Measurements from ENCODE around the gene GLRA2. TPM values are rescaled to one million over a fixed set of nuclear protein-coding genes. Genes with fewer than 3 reads are reported as not detected.

The GLRA2 gene
- total RNA-seq, 2 donors from 2014 or later, result not detected

GRCh38 chrX:14501327-14501726 is 28.0 kb upstream of the GLRA2 start:
- ATAC-seq (ENCODE audit: insufficient number of reproducible peaks, low FRiP score, low read depth) (no peak), DNase-seq (ENCODE audit: low spot score) (no peak)
- no peak for TF ChIP-seq CTCF (IDR thresholded peaks at IDR 0.05)
- Histone ChIP-seq H3K36me3 (no peaks in the 10 kb centered on the region), H3K27ac (no peak overlapping the region), H3K4me3 (no peak overlapping the region), H3K27me3 (replicated peaks; ENCODE audit: insufficient read depth) (no peaks in the 10 kb centered on the region), H3K9me3 (no peaks in the 10 kb centered on the region), H3K4me1 (ENCODE audit: control insufficient read depth in 1 of 2, low read depth in 2 of 2) (no peaks in the 10 kb centered on the region)

- no peak for ATAC-seq (ENCODE audit: insufficient number of reproducible peaks, low FRiP score, low read depth)
- peak overlapping the region in 1 of 2 donors; percentile 41 for H3K27ac ChIP-seq
Measured at GRCh38 chrX:14504960-14505538, 24.3 kb upstream of the GLRA2 start.

GRCh38 chrX:14505648-14506047 is 23.7 kb upstream of the GLRA2 start:
- H3K4me1 ChIP-seq (ENCODE audit: control insufficient read depth in 1 of 2, low read depth in 2 of 2), result no peaks in the 10 kb centered on the region
- ATAC-seq (ENCODE audit: insufficient number of reproducible peaks, low FRiP score, low read depth) (no peak), DNase-seq (ENCODE audit: low spot score) (no peak)
- H3K27ac ChIP-seq, result peak overlapping the region in 1 of 2 donors; percentile 41
- H3K9me3 ChIP-seq, result no peaks in the 10 kb centered on the region
- no peak overlapping the region for H3K4me3 ChIP-seq
- no peak for TF ChIP-seq CTCF (IDR thresholded peaks at IDR 0.05)
- H3K36me3 ChIP-seq, result no peaks in the 10 kb centered on the region
- H3K27me3 ChIP-seq (replicated peaks; ENCODE audit: insufficient read depth), result no peaks in the 10 kb centered on the region

More at GRCh38 chrX:14504960-14505538, 24.3 kb upstream of the GLRA2 start:
- Histone ChIP-seq H3K4me3 (no peak overlapping the region), H3K27me3 (replicated peaks; ENCODE audit: insufficient read depth) (no peaks in the 10 kb centered on the region), H3K9me3 (no peaks in the 10 kb centered on the region), H3K36me3 (no peaks in the 10 kb centered on the region), H3K4me1 (ENCODE audit: control insufficient read depth in 1 of 2, low read depth in 2 of 2) (no peaks in the 10 kb centered on the region)
- no peak for DNase-seq (ENCODE audit: low spot score)
- no peak for TF ChIP-seq CTCF (IDR thresholded peaks at IDR 0.05)

- no peaks in the 10 kb centered on the region for H3K27me3 ChIP-seq (replicated peaks; ENCODE audit: insufficient read depth)
- no peak for ATAC-seq (ENCODE audit: insufficient number of reproducible peaks, low FRiP score, low read depth)
- no peak for TF ChIP-seq CTCF (IDR thresholded peaks at IDR 0.05)
Measured at GRCh38 chrX:14506866-14507265, 22.5 kb upstream of the GLRA2 start.

GRCh38 chrX:14508025-14508690 is 21.2 kb upstream of the GLRA2 start:
- TF ChIP-seq CTCF (IDR thresholded peaks at IDR 0.05), result no peak
- Histone ChIP-seq H3K27me3 (replicated peaks; ENCODE audit: insufficient read depth) (no peaks in the 10 kb centered on the region), H3K9me3 (no peaks in the 10 kb centered on the region), H3K36me3 (no peaks in the 10 kb centered on the region), H3K4me3 (no peak overlapping the region), H3K27ac (no peak overlapping the region), H3K4me1 (ENCODE audit: control insufficient read depth in 1 of 2, low read depth in 2 of 2) (no peaks in the 10 kb centered on the region)
- DNase-seq (ENCODE audit: low spot score) (no peak), ATAC-seq (ENCODE audit: insufficient number of reproducible peaks, low FRiP score, low read depth) (no peak)

More at GRCh38 chrX:14506866-14507265, 22.5 kb upstream of the GLRA2 start:
- Histone ChIP-seq H3K4me1 (ENCODE audit: control insufficient read depth in 1 of 2, low read depth in 2 of 2) (no peaks in the 10 kb centered on the region), H3K9me3 (no peaks in the 10 kb centered on the region), H3K4me3 (no peak overlapping the region), H3K27ac (no peak overlapping the region), H3K36me3 (no peaks in the 10 kb centered on the region)
- DNase-seq (ENCODE audit: low spot score), result no peak
